ENCODE results near the gene GNPAT. TPM values are rescaled to one million over a fixed set of nuclear protein-coding genes. Genes with fewer than 3 reads are reported as not detected.
A peak's percentile ranks its signal among the peaks of the same experiment; 100 is the strongest.

GNPAT gene
- 10 to 100 TPM; 24.4 to 35.3 (median 33.6) TPM for polyA plus RNA-seq

- Mint-ChIP-seq H3K27me3 (ENCODE audit: low read depth in 3 of 3) (peaks cover 10 to 18% (median 13%) of the 10 kb centered on the region in 3 donors), H3K9me3 (no peaks in the 10 kb centered on the region), H3K4me1 (peaks cover 58 to 84% of the 10 kb centered on the region in 2 donors), H3K4me3 (peak within 1 kb of the TSS; percentile 95 to 99 (median 97)), H3K27ac (peak within 1 kb of the TSS; percentile 94 to 98 (median 98)), H3K36me3 (peaks cover 10 to 24% (median 17%) of the 10 kb centered on the region in 3 donors)
- DNase-seq: peak; percentile 92 to 93 (median 92)
These were observed at the start of gene GNPAT for GRCh38 chr1:231240883-231241735. TSS of gene GNPAT (plus strand) at chr1:231241212. CDS start at chr1:231241379, 167 bp downstream.

DNA sequence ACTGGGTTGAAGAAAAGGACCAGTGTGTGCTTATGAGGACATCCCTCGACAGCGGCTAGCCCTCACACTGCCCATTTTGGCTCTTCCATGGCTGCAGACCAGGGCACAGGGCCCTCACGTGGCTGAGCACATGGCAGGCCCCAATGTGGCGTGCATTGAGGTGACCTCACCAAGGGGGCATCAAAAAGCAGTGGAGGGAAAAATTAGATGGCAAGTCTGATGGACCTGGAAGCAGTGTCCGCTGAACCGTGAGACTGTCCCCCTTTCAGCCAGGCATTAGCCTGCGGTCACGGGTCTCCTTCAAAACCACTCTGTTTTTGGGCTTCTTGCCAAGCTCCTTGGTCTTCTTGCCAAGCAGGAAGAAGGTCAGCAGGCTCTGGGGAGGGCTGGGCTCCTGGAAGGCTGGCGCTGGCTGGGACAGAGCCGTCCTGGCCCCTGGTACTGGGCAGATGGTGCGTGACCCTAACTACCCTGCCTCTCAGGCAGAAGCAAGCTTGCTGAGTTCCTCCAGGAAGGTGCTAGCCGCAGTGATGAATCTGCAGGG is 48.3 kb upstream of the GNPAT start:
- Mint-ChIP-seq H3K9me3 (no peaks in the 10 kb centered on the region), H3K4me1 (no peaks in the 10 kb centered on the region), H3K36me3 (no peaks in the 10 kb centered on the region), H3K27me3 (ENCODE audit: low read depth in 3 of 3) (peaks cover 6 to 23% (median 8%) of the 10 kb centered on the region in 3 donors), H3K4me3 (no peak overlapping the region), H3K27ac (no peak overlapping the region)
- no peak for DNase-seq

GRCh38 chr1:231193710-231194340 is 47.2 kb upstream of the GNPAT start:
- peaks cover 6 to 18% (median 8%) of the 10 kb centered on the region in 3 donors for H3K27me3 Mint-ChIP-seq (ENCODE audit: low read depth in 3 of 3)
- no peak overlapping the region for H3K4me3 Mint-ChIP-seq
- H3K4me1 Mint-ChIP-seq: no peaks in the 10 kb centered on the region
- DNase-seq: no peak
- no peaks in the 10 kb centered on the region for H3K9me3 Mint-ChIP-seq
- H3K36me3 Mint-ChIP-seq: no peaks in the 10 kb centered on the region
- H3K27ac Mint-ChIP-seq: no peak overlapping the region

- DNase-seq: no peak
- H3K27ac Mint-ChIP-seq: no peak overlapping the region
- H3K4me3 Mint-ChIP-seq: no peak overlapping the region
- no peaks in the 10 kb centered on the region for H3K4me1 Mint-ChIP-seq
- H3K27me3 Mint-ChIP-seq (ENCODE audit: low read depth in 3 of 3): peaks cover 7 to 20% (median 8%) of the 10 kb centered on the region in 3 donors
- no peaks in the 10 kb centered on the region for H3K9me3 Mint-ChIP-seq
- H3K36me3 Mint-ChIP-seq: no peaks in the 10 kb centered on the region
These were observed 46.6 kb upstream of the GNPAT start for GRCh38 chr1:231194476-231194842.

- DNase-seq: no peak
- Mint-ChIP-seq H3K4me3 (no peak overlapping the region), H3K27me3 (ENCODE audit: low read depth in 3 of 3) (peaks cover 8 to 16% (median 8%) of the 10 kb centered on the region in 3 donors), H3K36me3 (no peaks in the 10 kb centered on the region), H3K9me3 (no peaks in the 10 kb centered on the region), H3K4me1 (no peaks in the 10 kb centered on the region), H3K27ac (no peak overlapping the region)
These were observed 46.0 kb upstream of the GNPAT start for GRCh38 chr1:231194843-231195516.

GRCh38 chr1:231196307-231196706 is 44.7 kb upstream of the GNPAT start:
- Mint-ChIP-seq H3K4me1 (no peaks in the 10 kb centered on the region), H3K4me3 (no peak overlapping the region), H3K27me3 (ENCODE audit: low read depth in 3 of 3) (peaks cover 8 to 14% (median 10%) of the 10 kb centered on the region in 3 donors), H3K9me3 (no peaks in the 10 kb centered on the region), H3K36me3 (no peaks in the 10 kb centered on the region), H3K27ac (no peak overlapping the region)
- DNase-seq: no peak

- no peak for DNase-seq
- Mint-ChIP-seq H3K4me3 (no peak overlapping the region), H3K4me1 (peaks cover 1 to 3% of the 10 kb centered on the region in 2 donors), H3K36me3 (no peaks in the 10 kb centered on the region), H3K27me3 (ENCODE audit: low read depth in 3 of 3) (peaks cover 7 to 14% (median 10%) of the 10 kb centered on the region in 3 donors), H3K27ac (no peak overlapping the region), H3K9me3 (no peaks in the 10 kb centered on the region)
These were observed 44.3 kb upstream of the GNPAT start for GRCh38 chr1:231196728-231197127.

DNA sequence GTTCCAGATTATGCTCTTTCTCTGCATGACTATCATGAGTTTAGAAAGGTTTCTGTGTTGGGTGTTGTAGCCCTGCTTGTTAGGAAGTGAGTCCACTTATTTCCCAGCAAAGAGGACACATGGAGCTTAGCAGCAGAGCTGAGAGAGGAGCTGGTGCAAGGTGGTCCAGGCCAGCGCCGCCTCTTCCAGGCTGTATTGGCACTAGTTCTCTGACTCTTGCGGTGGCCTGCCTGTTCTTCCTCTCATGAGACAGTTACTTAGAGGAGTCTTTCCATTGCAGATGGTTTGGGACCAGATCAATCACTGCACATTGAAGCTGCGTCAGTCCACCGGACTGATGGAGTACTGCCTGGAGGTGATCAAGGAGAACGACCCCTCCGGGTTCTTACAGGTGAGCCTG is 41.1 kb upstream of the GNPAT start:
- no peak overlapping the region for H3K4me3 Mint-ChIP-seq
- peaks cover 8 to 14% (median 9%) of the 10 kb centered on the region in 3 donors for H3K27me3 Mint-ChIP-seq (ENCODE audit: low read depth in 3 of 3)
- no peak for DNase-seq
- no peaks in the 10 kb centered on the region for H3K36me3 Mint-ChIP-seq
- H3K4me1 Mint-ChIP-seq: peaks cover 2 to 4% of the 10 kb centered on the region in 2 donors
- H3K27ac Mint-ChIP-seq: no peak overlapping the region
- H3K9me3 Mint-ChIP-seq: no peaks in the 10 kb centered on the region

GRCh38 chr1:231200388-231201031 is 40.5 kb upstream of the GNPAT start:
- H3K4me3 Mint-ChIP-seq: no peak overlapping the region
- H3K9me3 Mint-ChIP-seq: no peaks in the 10 kb centered on the region
- H3K27ac Mint-ChIP-seq: no peak overlapping the region
- DNase-seq: no peak
- H3K4me1 Mint-ChIP-seq: peaks cover 2 to 4% of the 10 kb centered on the region in 2 donors
- no peaks in the 10 kb centered on the region for H3K36me3 Mint-ChIP-seq
- peaks cover 8 to 14% (median 9%) of the 10 kb centered on the region in 3 donors for H3K27me3 Mint-ChIP-seq (ENCODE audit: low read depth in 3 of 3)

DNA sequence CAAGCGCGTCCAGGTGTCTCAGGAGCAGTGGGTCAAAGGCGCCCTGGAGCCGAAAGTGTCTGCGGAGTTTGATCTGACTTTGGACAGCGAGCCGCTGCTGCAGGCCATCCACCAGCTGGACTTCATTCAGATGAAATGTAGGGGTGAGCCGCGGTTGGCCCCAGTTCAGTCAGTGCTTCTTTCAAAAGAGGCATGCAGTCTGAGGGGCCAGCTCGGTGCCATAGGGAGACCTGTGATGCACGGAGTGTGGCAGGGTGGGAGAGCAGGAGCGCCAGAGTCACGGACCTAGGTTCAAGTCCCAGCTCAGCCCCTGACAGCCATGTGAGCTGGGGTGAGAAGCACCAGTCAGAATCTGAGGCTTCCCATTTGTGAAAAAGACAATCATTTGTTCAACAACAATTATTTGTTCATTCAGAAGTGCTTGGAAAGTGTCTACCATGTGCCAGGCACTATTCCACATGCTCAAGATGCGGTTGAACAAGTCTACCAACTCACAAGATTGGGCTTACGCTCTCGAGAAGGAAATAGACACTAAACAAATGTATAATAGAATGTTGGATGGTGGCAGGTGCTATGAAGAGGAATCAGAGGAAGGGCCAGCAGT is 39.5 kb upstream of the GNPAT start:
- no peak overlapping the region for H3K27ac Mint-ChIP-seq
- H3K4me3 Mint-ChIP-seq: no peak overlapping the region
- peaks cover 2 to 4% of the 10 kb centered on the region in 2 donors for H3K4me1 Mint-ChIP-seq
- H3K9me3 Mint-ChIP-seq: no peaks in the 10 kb centered on the region
- no peak for DNase-seq
- no peaks in the 10 kb centered on the region for H3K36me3 Mint-ChIP-seq
- H3K27me3 Mint-ChIP-seq (ENCODE audit: low read depth in 3 of 3): peaks cover 5 to 13% (median 8%) of the 10 kb centered on the region in 3 donors

DNA sequence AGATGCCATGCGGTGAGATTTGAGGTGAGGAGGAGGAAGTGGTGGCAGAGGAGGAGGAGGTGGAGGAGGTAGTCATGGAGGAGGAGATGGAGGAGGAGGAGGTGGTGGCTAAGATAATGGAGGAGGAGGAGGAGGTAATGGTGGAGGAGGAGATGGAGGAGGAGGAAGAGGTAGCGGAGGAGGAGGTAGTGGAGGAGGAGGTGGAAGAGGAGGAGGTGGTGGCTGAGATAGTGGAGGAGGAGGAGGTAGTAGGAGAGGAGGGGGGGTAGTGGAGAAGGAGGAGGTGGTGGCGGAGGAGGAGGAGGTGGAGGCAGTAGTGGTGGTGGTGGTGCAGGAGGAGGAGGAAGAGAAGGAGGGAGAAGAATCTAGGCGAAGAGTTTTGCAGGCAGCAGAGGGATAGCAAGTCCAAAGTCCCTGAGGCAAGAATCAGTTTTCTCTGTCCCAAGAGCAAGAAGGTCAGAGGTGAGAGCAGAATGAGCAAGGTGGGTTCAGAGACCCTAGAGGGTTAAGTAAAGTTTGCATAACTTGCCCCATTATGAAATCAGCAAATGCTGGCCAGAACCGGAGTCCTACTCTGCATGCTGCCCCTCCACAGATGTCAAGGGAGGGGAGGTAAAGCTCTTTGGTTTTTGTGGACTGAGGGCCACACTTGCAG is 38.9 kb upstream of the GNPAT start:
- no peak overlapping the region for H3K4me3 Mint-ChIP-seq
- peaks cover 5 to 11% (median 5%) of the 10 kb centered on the region in 3 donors for H3K27me3 Mint-ChIP-seq (ENCODE audit: low read depth in 3 of 3)
- H3K36me3 Mint-ChIP-seq: no peaks in the 10 kb centered on the region
- no peak overlapping the region for H3K27ac Mint-ChIP-seq
- peaks cover 2 to 4% of the 10 kb centered on the region in 2 donors for H3K4me1 Mint-ChIP-seq
- DNase-seq: no peak
- no peaks in the 10 kb centered on the region for H3K9me3 Mint-ChIP-seq

- DNase-seq: no peak
- no peak overlapping the region for H3K27ac Mint-ChIP-seq
- H3K27me3 Mint-ChIP-seq (ENCODE audit: low read depth in 3 of 3): peaks cover 2 to 8% (median 5%) of the 10 kb centered on the region in 3 donors
- no peaks in the 10 kb centered on the region for H3K9me3 Mint-ChIP-seq
- H3K36me3 Mint-ChIP-seq: no peaks in the 10 kb centered on the region
- H3K4me1 Mint-ChIP-seq: peaks cover 2 to 4% of the 10 kb centered on the region in 2 donors
- H3K4me3 Mint-ChIP-seq: no peak overlapping the region
These were observed 37.6 kb upstream of the GNPAT start for GRCh38 chr1:231203259-231204057.

Measured in immature natural killer cell (primary cell).